ENCODE measurements around the gene ERAL1. TPM values are rescaled to one million over a fixed set of nuclear protein-coding genes. Genes with fewer than 3 reads are reported as not detected.

Gene ERAL1
- total and polyA plus RNA-seq, 2 of the 4 experiments (the other 2 are of a cell fraction): 34.1 to 62.3 TPM

GRCh38 chr17:28904800-28905199 is 50.0 kb downstream of the ERAL1 start:
- intact Hi-C loops (cut with micrococcal nuclease): loop anchor here (5.0 kb wide), 1 partner anchor 43 kb away; no protein-coding TSS in a partner anchor
- Histone ChIP-seq H3K9me1 (ENCODE audit: insufficient read depth, low read length) (peaks cover 13% of the 10 kb centered on the region), H3K9ac (ENCODE audit: low read depth, low read length) (no peak overlapping the region), H2BK15ac (ENCODE audit: low read depth, low read length) (no peak overlapping the region), H3K4ac (ENCODE audit: low read depth, low read length) (no peak overlapping the region), H4K20me1 (ENCODE audit: insufficient read depth, low read length) (peaks cover 31% of the 10 kb centered on the region; the same call in 1 of the 2 replicates), H3K79me1 (ENCODE audit: low read depth in 1 of 2, low read length in 2 of 2) (peaks cover 6 to 32% of the 10 kb centered on the region in 2 experiments; a peak in 3 of 4 replicates), H3K27me3 (ENCODE audit: control insufficient read depth, insufficient read depth, low read length) (no peaks in the 10 kb centered on the region), H3K4me3 (ENCODE audit: insufficient read depth, low read depth, low read length) (no peak overlapping the region), H3K14ac (replicated peaks; ENCODE audit: low read depth, low read length) (no peak overlapping the region), H3K23ac (ENCODE audit: low read depth, low read length) (no peak overlapping the region), H3K27ac (ENCODE audit: insufficient read depth, low read length) (no peak overlapping the region), H2AK9ac (replicated peaks; ENCODE audit: low read depth, low read length, poor library complexity) (no peak overlapping the region), H4K91ac (ENCODE audit: insufficient read depth, low read depth, low read length) (no peak overlapping the region), H3K9me3 (ENCODE audit: control insufficient read depth, insufficient read depth, low read length) (no peaks in the 10 kb centered on the region), H3K36me3 (ENCODE audit: control insufficient read depth, insufficient read depth, low read length) (peaks cover 30% of the 10 kb centered on the region), H3K4me2 (ENCODE audit: low read depth, low read length) (no peak overlapping the region), H3K4me1 (ENCODE audit: control insufficient read depth, insufficient read depth, low read length) (peaks cover 18% of the 10 kb centered on the region), H4K5ac (ENCODE audit: low read depth, low read length) (no peak overlapping the region), H2AK5ac (ENCODE audit: low read depth, low read length) (no peak overlapping the region), H2BK20ac (ENCODE audit: low read depth, low read length) (no peak overlapping the region), H3K56ac (ENCODE audit: extremely low read depth, insufficient read depth, low read length) (no peak overlapping the region), H2BK5ac (ENCODE audit: low read depth, low read length, poor library complexity, severe bottlenecking) (no peak overlapping the region), H2AFZ (replicated peaks; ENCODE audit: low read length, poor library complexity) (no peak overlapping the region), H2BK120ac (ENCODE audit: low read depth, low read length) (no peak overlapping the region), H4K8ac (ENCODE audit: low read depth in 2 of 2, low read length in 2 of 2) (no peak overlapping the region), H3K18ac (ENCODE audit: low read depth, low read length) (no peak overlapping the region)
- DNase-seq (no peak), ATAC-seq (ENCODE audit: low read depth) (no peak)
- ChIA-PET CTCF (no interaction called here), POLR2A (ENCODE audit: unreplicated experiment) (no interaction called here)
- BruUV-seq (replicated peaks): no TSS peak
- no peak for TF ChIP-seq MXI1 (IDR thresholded peaks at IDR 0.05; ENCODE audit: borderline replicate concordance, low read depth, low read length)
- no peak for TF ChIP-seq POLR2A (IDR thresholded peaks at IDR 0.05; ENCODE audit: low read depth, low read length)
- dilution Hi-C loops (cut with HindIII; ENCODE audit: low sequenced_read_pairs, unreplicated experiment): no loop called here
- no CpG with 5 or more reads among the region's 4 CpGs for WGBS, 2 experiments (ENCODE audit: extremely low coverage in 2 of 2, insufficient read length in 1 of 2)
- in situ Hi-C loops (cut with MboI; ENCODE audit: low sequenced_read_pairs): no loop called here
